ENCODE data around the gene CLCN7. TPM values are rescaled to one million over a fixed set of nuclear protein-coding genes. Genes with fewer than 3 reads are reported as not detected.

Gene CLCN7
- total RNA-seq, 1 experiment from 2014 or later, result 60.0 TPM

- BruUV-seq (replicated peaks), result no TSS peak
- Mint-ChIP-seq H3K9me3 (ENCODE audit: unreplicated experiment) (no peaks in the 10 kb centered on the region), H3K4me1 (ENCODE audit: insufficient read depth, unreplicated experiment) (peaks cover 8% of the 10 kb centered on the region), H3K27me3 (ENCODE audit: insufficient read depth, unreplicated experiment) (no peaks in the 10 kb centered on the region), H3K27ac (ENCODE audit: low read depth, unreplicated experiment) (no peak overlapping the region), H3K4me3 (ENCODE audit: unreplicated experiment) (peak overlapping the region; percentile 78), H3K36me3 (ENCODE audit: insufficient read depth, unreplicated experiment) (peaks cover 21% of the 10 kb centered on the region)
- intact Hi-C loops (cut with micrococcal nuclease), result no loop called here
- DNase-seq (ENCODE audit: unreplicated experiment), result peak; percentile 87
- TF ChIP-seq, protein P1, sequence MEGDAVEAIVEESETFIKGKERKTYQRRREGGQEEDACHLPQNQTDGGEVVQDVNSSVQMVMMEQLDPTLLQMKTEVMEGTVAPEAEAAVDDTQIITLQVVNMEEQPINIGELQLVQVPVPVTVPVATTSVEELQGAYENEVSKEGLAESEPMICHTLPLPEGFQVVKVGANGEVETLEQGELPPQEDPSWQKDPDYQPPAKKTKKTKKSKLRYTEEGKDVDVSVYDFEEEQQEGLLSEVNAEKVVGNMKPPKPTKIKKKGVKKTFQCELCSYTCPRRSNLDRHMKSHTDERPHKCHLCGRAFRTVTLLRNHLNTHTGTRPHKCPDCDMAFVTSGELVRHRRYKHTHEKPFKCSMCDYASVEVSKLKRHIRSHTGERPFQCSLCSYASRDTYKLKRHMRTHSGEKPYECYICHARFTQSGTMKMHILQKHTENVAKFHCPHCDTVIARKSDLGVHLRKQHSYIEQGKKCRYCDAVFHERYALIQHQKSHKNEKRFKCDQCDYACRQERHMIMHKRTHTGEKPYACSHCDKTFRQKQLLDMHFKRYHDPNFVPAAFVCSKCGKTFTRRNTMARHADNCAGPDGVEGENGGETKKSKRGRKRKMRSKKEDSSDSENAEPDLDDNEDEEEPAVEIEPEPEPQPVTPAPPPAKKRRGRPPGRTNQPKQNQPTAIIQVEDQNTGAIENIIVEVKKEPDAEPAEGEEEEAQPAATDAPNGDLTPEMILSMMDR (IDR thresholded peaks at IDR 0.05; ENCODE audit: unreplicated experiment), result no peak
- ChIA-PET CTCF (interaction anchor here (0.6 kb wide), 1 partner anchor 95 kb away, joined by 3 read pairs; no protein-coding TSS in a partner anchor), POLR2A (interaction anchor here (0.7 to 1.4 kb wide), 3 partner anchors 10 to 864 kb away, joined by 4 to 12 read pairs (median 4); partner anchors contain the start of gene UQCC4)
Observed at GRCh38 chr16:1408171-1408837, 66.5 kb downstream of the CLCN7 start.

- H3K36me3 Mint-ChIP-seq (ENCODE audit: insufficient read depth, unreplicated experiment), result peaks cover 25% of the 10 kb centered on the region
- intact Hi-C loops (cut with micrococcal nuclease), result no loop called here
- CTCF ChIA-PET, result interaction anchor here (0.6 kb wide), 2 partner anchors 94 to 595 kb away, joined by 3 read pairs; no protein-coding TSS in a partner anchor
Observed at GRCh38 chr16:1407753-1408152, 67.1 kb downstream of the CLCN7 start.

DNA sequence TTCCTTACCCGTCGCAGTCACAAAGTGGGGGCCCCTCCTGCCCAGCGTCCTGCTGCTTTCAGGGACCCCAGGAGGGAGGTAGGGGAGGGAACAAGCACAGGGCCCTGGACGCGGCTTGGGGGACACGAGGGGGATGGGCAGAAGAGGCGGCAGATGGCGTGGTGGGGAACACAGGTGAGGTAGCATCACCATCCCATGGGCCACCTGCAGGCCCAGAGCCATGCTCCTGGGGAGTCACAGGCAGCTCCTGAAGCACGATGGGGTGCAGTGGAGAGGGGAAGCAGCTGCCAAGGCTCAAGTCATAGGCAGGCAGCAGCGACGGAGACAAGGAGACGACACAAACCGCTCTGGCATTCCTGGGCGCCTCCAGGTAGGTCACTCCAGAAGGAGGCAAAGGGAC, 71.1 kb downstream of the CLCN7 start:
- Mint-ChIP-seq H3K36me3 (ENCODE audit: insufficient read depth, unreplicated experiment) (peaks cover 19% of the 10 kb centered on the region), H3K27ac (ENCODE audit: low read depth, unreplicated experiment) (no peak overlapping the region), H3K4me1 (ENCODE audit: insufficient read depth, unreplicated experiment) (peaks cover 8% of the 10 kb centered on the region), H3K4me3 (ENCODE audit: unreplicated experiment) (no peak overlapping the region), H3K9me3 (ENCODE audit: unreplicated experiment) (no peaks in the 10 kb centered on the region), H3K27me3 (ENCODE audit: insufficient read depth, unreplicated experiment) (no peaks in the 10 kb centered on the region)
- POLR2A ChIA-PET, result interaction anchor here (0.7 kb wide), 1 partner anchor 45 kb away, joined by 5 read pairs; no protein-coding TSS in a partner anchor
- DNase-seq (ENCODE audit: unreplicated experiment), result no peak
- BruUV-seq (replicated peaks), result no TSS peak
- TF ChIP-seq, protein P1 (IDR thresholded peaks at IDR 0.05; ENCODE audit: unreplicated experiment), result no peak
- intact Hi-C loops (cut with micrococcal nuclease), result no loop called here
- CTCF ChIA-PET, result interaction anchor here (0.6 kb wide), 1 partner anchor 1071 kb away, joined by 3 read pairs; the partner anchor contains the start of gene TBC1D24

More at GRCh38 chr16:1407753-1408152, 67.1 kb downstream of the CLCN7 start:
- POLR2A ChIA-PET, result interaction anchor here (0.7 to 1.4 kb wide), 3 partner anchors 10 to 864 kb away, joined by 4 to 12 read pairs (median 4); partner anchors contain the start of gene UQCC4
- Mint-ChIP-seq H3K4me1 (ENCODE audit: insufficient read depth, unreplicated experiment) (peaks cover 8% of the 10 kb centered on the region), H3K27ac (ENCODE audit: low read depth, unreplicated experiment) (no peak overlapping the region), H3K9me3 (ENCODE audit: unreplicated experiment) (no peaks in the 10 kb centered on the region), H3K27me3 (ENCODE audit: insufficient read depth, unreplicated experiment) (no peaks in the 10 kb centered on the region), H3K4me3 (ENCODE audit: unreplicated experiment) (peak overlapping the region; percentile 78)
- TF ChIP-seq, protein P1 (IDR thresholded peaks at IDR 0.05; ENCODE audit: unreplicated experiment), result no peak
- no peak for DNase-seq (ENCODE audit: unreplicated experiment)
- BruUV-seq (replicated peaks), result no TSS peak

GRCh38 chr16:1403036-1403435, 71.8 kb downstream of the CLCN7 start:
- CTCF ChIA-PET, result interaction anchor here (0.8 kb wide), 1 partner anchor 39 kb away, joined by 3 read pairs; no protein-coding TSS in a partner anchor
- BruUV-seq (replicated peaks), result no TSS peak
- POLR2A ChIA-PET, result interaction anchor here (0.6 kb wide), 1 partner anchor 17 kb away, joined by 3 read pairs; the partner anchor contains the start of gene UQCC4
- TF ChIP-seq, protein P1 (IDR thresholded peaks at IDR 0.05; ENCODE audit: unreplicated experiment), result no peak
- H3K9me3 Mint-ChIP-seq (ENCODE audit: unreplicated experiment), result no peaks in the 10 kb centered on the region
- DNase-seq (ENCODE audit: unreplicated experiment), result no peak
- H3K27me3 Mint-ChIP-seq (ENCODE audit: insufficient read depth, unreplicated experiment), result no peaks in the 10 kb centered on the region
- H3K36me3 Mint-ChIP-seq (ENCODE audit: insufficient read depth, unreplicated experiment), result peaks cover 19% of the 10 kb centered on the region
- intact Hi-C loops (cut with micrococcal nuclease), result no loop called here
- H3K4me3 Mint-ChIP-seq (ENCODE audit: unreplicated experiment), result no peak overlapping the region
- H3K4me1 Mint-ChIP-seq (ENCODE audit: insufficient read depth, unreplicated experiment), result peaks cover 3% of the 10 kb centered on the region
- no peak overlapping the region for H3K27ac Mint-ChIP-seq (ENCODE audit: low read depth, unreplicated experiment)
